Measurements from ENCODE around the gene PLAAT5.
"Not testable (repeated sequence)": the region's sequence is repeated elsewhere in the genome, so short reads cannot be mapped to it uniquely, and the experiment has no call there.

PLAAT5 gene

GRCh38 chr11:63490551-63491239 lies at the start of gene PLAAT5:
Gene PLAAT5 (minus strand): TSS chr11:63491167. CDS start chr11:63491034, 133 bp downstream.
- no peak for DNase-seq (ENCODE audit: low spot score)

GRCh38 chr11:63537293-63538101 lies 46.5 kb upstream of the PLAAT5 start:
- no peak for DNase-seq (ENCODE audit: low spot score)

GRCh38 chr11:63536669-63537292 lies 45.8 kb upstream of the PLAAT5 start, which contains the start of gene PLAAT4:
Gene PLAAT4 (plus strand): TSS chr11:63536808. CDS start chr11:63536869, 61 bp downstream.
- DNase-seq (ENCODE audit: low spot score) = peak; percentile 46

- peak; percentile 43 for DNase-seq (ENCODE audit: low spot score)
Observed at GRCh38 chr11:63535734-63536133, 44.8 kb upstream of the PLAAT5 start.

- DNase-seq (ENCODE audit: low spot score) = no peak
Observed at GRCh38 chr11:63534895-63535461, 44.0 kb upstream of the PLAAT5 start.

- DNase-seq (ENCODE audit: low spot score) = no peak
Observed at GRCh38 chr11:63534076-63534475, 43.1 kb upstream of the PLAAT5 start.

- DNase-seq (ENCODE audit: low spot score) = no peak
Observed at GRCh38 chr11:63532799-63533475, 42.0 kb upstream of the PLAAT5 start.

- no peak for DNase-seq (ENCODE audit: low spot score)
Observed at GRCh38 chr11:63532117-63532516, 41.1 kb upstream of the PLAAT5 start.

- DNase-seq (ENCODE audit: low spot score) = peak; percentile 82
Observed at GRCh38 chr11:63531074-63531792, 40.3 kb upstream of the PLAAT5 start.

- no peak for DNase-seq (ENCODE audit: low spot score)
Observed at GRCh38 chr11:63530021-63530420, 39.1 kb upstream of the PLAAT5 start.

GRCh38 chr11:63529373-63529772 lies 38.4 kb upstream of the PLAAT5 start:
- not testable (repeated sequence) for DNase-seq (ENCODE audit: low spot score)

- DNase-seq (ENCODE audit: low spot score) = not testable (repeated sequence)
Observed at GRCh38 chr11:63528729-63529278, 37.8 kb upstream of the PLAAT5 start.

- not testable (repeated sequence) for DNase-seq (ENCODE audit: low spot score)
Observed at GRCh38 chr11:63528156-63528555, 37.2 kb upstream of the PLAAT5 start.

GRCh38 chr11:63527667-63528066 lies 36.7 kb upstream of the PLAAT5 start:
- no peak for DNase-seq (ENCODE audit: low spot score)

- no peak for DNase-seq (ENCODE audit: low spot score)
Observed at GRCh38 chr11:63523151-63523550, 32.2 kb upstream of the PLAAT5 start.

GRCh38 chr11:63521896-63522295 lies 30.9 kb upstream of the PLAAT5 start:
- DNase-seq (ENCODE audit: low spot score) = no peak

- no peak for DNase-seq (ENCODE audit: low spot score)
Observed at GRCh38 chr11:63520606-63521170, 29.7 kb upstream of the PLAAT5 start.

- DNase-seq (ENCODE audit: low spot score) = no peak
Observed at GRCh38 chr11:63518548-63518947, 27.6 kb upstream of the PLAAT5 start.

GRCh38 chr11:63517156-63517555 lies 26.2 kb upstream of the PLAAT5 start:
- DNase-seq (ENCODE audit: low spot score) = no peak

- DNase-seq (ENCODE audit: low spot score) = no peak
Observed at GRCh38 chr11:63516109-63516508, 25.1 kb upstream of the PLAAT5 start.
